NCI-H146 treated with DMSO at 0.1 percent for 48 hours (cell line): ENCODE data around the gene MAN2A1.
"Not testable (repeated sequence)": the region's sequence is repeated elsewhere in the genome, so short reads cannot be mapped to it uniquely, and the experiment has no call there.

Source experiments
- DNase-seq: peaks from one replicate; lab custom pipeline; 2025; ENCODE audit not compliant: unreplicated experiment; lab: John Stamatoyannopoulos, UW

The MAN2A1 gene

GRCh38 chr5:109812698-109813097, 123.0 kb downstream of the MAN2A1 start:
- DNase-seq = no peak

- DNase-seq = no peak
These were observed 127.0 kb downstream of the MAN2A1 start for GRCh38 chr5:109816732-109817131.

GRCh38 chr5:109819878-109820277, 130.2 kb downstream of the MAN2A1 start:
- DNase-seq = no peak

DNA sequence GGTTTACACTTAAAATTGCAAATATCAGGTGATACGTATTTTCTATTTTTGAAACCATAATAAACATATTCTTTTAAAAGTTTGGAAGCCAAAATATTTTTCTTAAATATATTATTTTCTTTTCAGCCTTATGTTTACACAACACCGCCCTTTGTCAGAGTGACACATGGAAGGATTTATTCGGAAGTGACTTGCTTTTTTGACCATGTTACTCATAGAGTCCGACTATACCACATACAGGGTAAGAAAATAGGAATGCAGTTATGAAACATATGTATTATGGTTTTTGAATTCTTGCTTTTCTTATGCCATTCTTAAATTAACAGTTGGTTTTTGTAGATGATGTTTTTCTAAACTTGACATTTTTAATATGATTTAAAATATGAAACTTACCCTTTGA, 133.9 kb downstream of the MAN2A1 start:
- DNase-seq = no peak

- DNase-seq = no peak
These were observed 135.7 kb downstream of the MAN2A1 start for GRCh38 chr5:109825450-109825849.

GRCh38 chr5:109826426-109826825, 136.7 kb downstream of the MAN2A1 start:
- DNase-seq = no peak

DNA sequence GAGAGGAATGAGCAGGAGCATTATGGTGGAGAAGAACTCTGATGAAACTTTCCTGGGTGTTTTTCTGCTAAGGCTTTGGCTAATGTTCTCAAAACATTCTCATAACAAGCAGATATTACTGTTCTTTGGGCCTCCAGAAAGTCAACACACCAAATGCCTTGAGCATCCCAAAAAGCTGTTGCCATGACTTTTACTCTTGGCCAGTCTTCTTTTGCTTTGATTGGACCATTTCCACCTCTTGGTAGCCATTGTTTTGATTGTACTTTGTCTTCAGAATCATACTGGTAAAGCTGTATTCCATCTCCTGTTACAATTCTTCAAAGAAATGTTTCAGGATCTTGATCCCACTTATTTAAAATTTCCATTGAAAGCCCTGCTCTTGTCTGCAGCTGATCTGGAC, 139.6 kb downstream of the MAN2A1 start:
- DNase-seq = no peak

- no peak for DNase-seq
These were observed 141.3 kb downstream of the MAN2A1 start for GRCh38 chr5:109830955-109831502.

DNA sequence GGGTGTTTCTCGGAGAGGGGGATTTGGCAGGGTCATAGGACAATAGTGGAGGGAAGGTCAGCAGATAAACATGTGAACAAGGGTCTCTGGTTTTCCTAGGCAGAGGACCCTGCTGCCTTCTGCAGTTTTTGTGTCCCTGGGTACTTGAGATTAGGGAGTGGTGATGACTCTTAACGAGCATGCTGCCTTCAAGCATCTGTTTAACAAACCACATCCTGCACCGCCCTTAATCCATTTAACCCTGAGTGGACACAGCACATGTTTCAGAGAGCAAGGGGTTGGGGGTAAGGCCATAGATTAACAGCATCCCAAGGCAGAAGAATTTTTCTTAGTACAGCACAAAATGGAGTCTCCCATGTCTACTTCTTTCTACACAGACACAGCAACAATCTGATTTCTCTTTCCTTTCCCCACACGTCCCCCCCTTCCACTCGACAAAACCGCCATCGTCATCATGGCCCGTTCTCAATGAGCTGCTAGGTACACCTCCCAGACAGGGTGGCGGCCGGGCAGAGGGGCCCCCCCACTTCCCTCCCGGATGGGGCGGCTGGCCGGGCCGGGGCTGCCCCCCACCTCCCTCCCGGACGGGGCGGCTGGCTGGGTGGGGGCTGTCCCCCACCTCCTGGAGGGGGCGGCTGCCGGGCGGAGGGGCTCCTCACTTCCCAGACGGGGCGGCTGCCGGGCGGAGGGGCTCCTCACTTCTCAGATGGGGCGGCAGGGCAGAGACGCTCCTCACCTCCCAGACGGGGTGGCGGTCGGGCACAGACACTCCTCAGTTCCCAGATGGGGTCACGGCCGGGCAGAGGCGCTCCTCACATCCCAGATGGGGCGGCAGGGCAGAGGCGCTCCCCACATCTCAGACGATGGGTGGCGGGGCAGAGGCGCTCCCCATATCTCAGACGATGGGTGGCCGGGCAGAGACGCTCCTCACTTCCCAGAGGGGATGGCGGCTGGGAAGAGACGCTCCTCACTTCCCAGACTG, 142.8 kb downstream of the MAN2A1 start:
- not testable (repeated sequence) for DNase-seq

DNA sequence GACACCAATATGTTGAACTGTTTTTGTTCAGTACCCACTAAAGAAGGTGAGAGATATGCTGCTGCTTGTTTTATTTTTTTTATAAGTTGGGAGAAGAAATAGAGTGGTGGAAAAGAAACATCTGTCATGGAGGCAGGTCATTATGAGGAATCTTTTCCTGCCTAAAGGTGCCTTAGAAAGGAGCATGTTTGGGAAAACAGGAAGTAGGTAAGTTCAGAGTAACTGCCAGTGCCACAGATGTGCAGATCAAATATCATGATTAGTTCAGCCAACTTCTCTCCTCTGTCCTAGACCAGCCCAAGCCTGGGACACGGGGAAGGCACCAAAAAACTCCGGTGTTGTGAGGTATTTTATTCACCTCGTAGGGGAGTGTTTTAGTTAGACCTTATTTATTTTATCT, 144.2 kb downstream of the MAN2A1 start:
- DNase-seq = no peak

GRCh38 chr5:109836280-109836679, 146.6 kb downstream of the MAN2A1 start:
- DNase-seq = no peak

DNA sequence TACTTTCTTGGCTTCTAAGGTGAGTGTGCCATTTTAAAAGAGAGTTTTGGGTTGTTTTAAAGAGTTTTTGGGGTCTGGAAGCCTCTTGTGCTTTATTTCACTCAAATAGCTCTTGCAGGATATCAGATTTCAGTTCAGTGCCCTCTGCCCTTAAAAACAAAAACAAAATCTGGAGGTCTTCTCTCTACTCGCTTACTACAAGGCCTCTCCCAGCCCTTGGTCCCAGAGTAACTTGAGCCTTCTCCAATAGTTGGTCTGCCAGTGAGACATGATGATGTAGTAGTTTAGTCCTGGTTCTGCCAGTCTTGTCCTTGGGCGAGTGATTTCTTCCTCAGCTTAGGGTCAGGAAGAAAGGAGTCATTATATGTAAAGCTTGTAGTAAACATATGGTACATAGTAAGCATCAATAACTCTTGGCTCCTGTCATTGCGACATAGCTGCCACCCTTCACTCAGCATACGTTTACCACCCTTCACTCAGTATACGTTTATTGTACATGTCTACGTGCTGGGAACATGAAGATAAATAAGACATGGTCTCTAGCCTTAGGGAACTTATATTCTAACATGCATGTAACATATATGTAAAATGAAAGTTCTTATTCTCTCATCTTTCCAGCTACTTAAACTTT, 147.6 kb downstream of the MAN2A1 start:
- no peak for DNase-seq

- DNase-seq = no peak
These were observed 148.4 kb downstream of the MAN2A1 start for GRCh38 chr5:109838157-109838556.

DNA sequence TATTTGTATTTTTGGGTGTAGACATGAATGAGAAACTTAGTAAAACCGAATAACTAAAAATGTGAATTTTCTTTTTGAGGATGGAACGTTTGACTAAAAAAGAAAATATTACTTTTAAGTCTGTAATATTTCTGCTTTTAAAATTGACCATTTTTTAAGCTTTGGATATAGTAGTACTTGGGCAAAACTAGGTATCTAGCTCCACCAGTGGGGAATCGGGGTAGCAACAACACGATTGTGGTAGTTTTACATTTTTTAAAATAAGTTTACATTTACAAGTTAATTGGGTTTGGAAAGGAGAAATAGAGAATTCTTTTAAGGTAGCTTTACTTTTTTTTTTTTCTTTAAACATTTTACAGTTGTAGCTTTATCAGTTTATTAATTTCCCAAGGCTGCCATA, 154.4 kb downstream of the MAN2A1 start:
- no peak for DNase-seq

DNA sequence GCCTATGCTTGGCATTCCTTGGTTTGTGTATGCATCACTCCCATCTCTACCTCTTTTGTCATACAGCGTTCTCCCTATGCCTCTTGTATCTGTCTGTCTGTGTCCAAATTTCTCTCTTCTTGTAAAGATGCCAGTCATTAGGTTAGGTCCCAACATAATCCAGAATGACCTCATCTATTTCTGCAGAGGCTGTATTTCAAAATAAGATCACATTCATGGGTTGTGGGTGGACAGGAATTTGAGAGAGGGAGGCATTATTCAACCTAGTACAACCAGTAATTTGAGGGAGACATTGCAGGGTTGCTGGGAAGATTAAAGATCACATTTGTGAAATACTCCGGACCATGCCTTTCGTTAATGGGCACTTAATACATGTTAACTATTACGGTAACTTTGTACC, 155.0 kb downstream of the MAN2A1 start:
- DNase-seq = no peak

- no peak for DNase-seq
These were observed 158.4 kb downstream of the MAN2A1 start for GRCh38 chr5:109848130-109848529.

DNA sequence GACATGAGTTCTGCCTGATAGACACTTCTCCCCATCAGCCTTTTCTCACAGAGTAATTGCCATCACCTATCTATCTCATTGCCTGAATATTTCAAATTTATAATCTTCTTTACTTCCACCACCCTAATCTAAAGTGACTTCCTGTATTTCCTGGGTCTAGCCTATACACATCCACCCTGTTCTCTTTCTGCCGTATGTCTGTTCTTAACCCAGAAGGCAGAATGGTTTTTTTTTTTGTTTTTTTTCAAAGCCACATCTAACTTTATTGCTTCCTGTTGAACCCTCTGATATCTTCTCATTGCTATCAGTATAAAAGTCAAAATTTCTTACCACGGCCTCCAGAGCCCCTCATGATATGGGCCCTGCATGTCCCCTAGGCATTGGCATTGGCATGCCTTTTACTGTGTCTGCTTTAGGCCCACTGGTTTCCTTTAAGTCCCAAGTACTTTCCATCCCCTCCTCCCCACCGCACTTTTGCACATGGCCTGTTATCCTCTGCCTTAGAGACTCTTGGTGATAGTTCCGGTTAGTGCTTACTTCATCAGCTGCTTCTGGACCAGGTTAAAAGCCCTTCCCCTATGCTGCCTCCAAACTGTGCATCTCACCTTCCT, 159.9 kb downstream of the MAN2A1 start:
- no peak for DNase-seq

DNA sequence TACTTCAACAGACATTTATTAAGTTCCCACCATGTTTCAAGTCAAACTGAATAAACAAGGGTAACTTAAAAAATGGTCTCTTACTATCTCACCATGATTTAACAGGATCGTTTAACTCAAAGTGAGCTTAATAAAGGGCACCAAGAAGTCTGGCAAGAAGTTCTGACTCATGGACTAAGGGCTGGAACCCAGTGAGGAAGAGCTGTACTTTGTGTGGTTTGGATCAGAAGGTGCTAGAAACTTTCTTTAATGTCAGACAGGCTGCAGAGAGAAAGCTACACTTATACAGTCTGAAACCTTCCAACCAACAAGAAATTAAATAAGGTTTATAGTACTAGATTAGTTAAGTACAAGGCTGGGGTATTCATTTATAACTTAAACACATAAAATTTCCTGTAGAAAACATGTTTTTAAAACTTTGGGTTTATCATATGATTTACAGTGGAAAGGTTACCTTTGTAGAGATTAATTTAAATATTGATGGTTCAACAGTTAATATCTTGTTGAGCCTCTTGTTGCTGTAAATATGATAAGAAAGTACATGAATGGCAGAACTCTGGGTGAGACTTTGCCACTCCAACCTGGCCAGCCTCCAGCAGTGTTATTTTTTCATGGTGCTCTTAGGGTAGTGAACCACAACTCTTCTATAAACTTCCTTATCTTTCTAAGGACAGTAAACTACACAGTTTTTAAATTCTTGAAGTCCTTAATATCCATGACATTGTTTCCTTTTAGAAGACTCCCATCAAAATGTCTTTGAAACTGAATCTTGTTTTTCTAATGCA, 162.8 kb downstream of the MAN2A1 start:
- no peak for DNase-seq

DNA sequence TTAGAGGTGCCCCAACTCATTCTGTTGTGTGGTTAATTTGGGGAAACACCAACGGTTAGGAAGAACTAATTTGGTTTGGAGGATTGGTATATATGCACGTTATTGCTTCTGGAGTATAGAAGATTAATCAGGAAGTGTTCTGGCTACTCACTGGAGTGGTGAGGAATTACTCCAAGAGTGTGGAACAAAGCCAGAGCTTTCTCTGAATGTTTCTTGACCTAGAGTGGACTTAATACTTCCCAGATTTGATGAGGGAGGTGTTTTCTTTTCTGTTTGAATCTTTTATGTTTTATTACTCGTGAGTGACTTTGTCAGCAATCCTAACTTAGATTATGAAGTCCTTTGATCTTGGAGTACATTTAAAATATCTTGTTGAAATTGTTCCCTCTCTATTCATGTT, 163.7 kb downstream of the MAN2A1 start:
- DNase-seq = no peak

DNA sequence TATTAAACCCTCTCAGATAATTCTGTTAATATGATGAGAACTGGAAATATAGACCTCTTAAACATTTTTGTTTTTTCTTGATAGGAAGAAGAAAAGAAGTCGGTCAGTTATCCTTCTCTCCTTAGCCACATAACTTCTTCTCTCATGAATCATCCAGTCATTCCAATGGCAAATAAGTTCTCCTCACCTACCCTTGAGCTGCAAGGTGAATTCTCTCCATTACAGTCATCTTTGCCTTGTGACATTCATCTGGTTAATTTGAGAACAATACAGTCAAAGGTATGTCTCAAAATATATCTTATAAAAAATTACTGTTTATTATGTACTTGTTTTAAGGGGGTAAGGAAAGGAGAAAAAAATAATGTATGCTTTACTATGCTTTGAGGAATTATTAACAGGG, 165.3 kb downstream of the MAN2A1 start:
- no peak for DNase-seq
